HK-2 (cell line): ENCODE data around the gene SEMA4A.
A peak's percentile ranks its signal among the peaks of the same experiment; 100 is the strongest.

Experiments used
- DNase-seq: peaks from one replicate; pipeline ENCODE4 v3.0.0-alpha.2; 2018; ENCODE audit not compliant: unreplicated experiment

Gene SEMA4A

DNA sequence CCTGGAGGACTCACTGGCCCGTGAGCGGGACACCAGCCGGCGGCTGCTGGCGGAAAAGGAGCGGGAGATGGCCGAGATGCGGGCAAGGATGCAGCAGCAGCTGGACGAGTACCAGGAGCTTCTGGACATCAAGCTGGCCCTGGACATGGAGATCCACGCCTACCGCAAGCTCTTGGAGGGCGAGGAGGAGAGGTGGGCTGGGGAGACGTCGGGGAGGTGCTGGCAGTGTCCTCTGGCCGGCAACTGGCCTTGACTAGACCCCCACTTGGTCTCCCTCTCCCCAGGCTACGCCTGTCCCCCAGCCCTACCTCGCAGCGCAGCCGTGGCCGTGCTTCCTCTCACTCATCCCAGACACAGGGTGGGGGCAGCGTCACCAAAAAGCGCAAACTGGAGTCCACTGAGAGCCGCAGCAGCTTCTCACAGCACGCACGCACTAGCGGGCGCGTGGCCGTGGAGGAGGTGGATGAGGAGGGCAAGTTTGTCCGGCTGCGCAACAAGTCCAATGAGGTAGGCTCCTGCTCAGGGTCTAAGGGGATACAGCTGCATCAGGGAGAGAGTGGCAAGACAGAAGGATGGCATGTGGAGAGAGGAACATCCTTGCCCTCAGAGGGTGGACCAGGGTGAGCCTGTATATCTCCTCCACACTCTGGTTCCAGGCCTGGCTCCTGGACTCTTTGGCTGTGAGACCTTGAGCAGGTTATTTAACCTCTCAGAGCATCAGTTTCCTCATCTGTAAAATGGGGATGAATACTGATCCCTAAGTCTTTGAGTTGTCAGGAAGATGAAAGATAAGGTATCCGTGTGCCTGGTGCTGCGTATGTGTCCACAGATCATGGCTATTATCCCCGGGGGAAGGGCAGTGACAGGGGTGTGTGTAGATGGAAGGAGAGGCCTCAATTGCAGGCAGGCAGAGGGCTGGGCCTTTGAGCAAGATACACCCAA lies 17.2 kb upstream of the SEMA4A start:
- no peak for DNase-seq

DNA sequence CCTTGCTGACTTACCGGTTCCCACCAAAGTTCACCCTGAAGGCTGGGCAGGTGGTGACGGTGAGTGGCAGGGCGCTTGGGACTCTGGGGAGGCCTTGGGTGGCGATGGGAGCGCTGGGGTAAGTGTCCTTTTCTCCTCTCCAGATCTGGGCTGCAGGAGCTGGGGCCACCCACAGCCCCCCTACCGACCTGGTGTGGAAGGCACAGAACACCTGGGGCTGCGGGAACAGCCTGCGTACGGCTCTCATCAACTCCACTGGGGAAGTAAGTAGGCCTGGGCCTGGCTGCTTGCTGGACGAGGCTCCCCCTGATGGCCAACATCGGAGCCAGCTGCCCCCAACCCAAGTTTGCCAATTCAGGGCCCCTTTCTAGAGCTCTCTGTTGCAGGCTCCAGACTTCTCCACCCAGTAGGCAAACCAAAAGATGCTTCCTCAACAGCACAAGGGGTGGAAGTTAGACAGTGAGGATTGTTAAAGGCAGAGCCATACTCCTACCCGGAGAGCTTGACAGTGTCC lies 16.4 kb upstream of the SEMA4A start:
- no peak for DNase-seq

DNA sequence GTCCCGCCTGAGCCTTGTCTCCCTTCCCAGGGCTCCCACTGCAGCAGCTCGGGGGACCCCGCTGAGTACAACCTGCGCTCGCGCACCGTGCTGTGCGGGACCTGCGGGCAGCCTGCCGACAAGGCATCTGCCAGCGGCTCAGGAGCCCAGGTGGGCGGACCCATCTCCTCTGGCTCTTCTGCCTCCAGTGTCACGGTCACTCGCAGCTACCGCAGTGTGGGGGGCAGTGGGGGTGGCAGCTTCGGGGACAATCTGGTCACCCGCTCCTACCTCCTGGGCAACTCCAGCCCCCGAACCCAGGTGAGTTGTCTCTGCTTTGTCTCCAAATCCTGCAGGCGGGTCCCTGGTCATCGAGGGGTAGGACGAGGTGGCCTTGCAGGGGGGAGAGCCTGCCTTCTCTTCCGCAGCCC lies 14.9 kb upstream of the SEMA4A start:
- no peak for DNase-seq

DNA sequence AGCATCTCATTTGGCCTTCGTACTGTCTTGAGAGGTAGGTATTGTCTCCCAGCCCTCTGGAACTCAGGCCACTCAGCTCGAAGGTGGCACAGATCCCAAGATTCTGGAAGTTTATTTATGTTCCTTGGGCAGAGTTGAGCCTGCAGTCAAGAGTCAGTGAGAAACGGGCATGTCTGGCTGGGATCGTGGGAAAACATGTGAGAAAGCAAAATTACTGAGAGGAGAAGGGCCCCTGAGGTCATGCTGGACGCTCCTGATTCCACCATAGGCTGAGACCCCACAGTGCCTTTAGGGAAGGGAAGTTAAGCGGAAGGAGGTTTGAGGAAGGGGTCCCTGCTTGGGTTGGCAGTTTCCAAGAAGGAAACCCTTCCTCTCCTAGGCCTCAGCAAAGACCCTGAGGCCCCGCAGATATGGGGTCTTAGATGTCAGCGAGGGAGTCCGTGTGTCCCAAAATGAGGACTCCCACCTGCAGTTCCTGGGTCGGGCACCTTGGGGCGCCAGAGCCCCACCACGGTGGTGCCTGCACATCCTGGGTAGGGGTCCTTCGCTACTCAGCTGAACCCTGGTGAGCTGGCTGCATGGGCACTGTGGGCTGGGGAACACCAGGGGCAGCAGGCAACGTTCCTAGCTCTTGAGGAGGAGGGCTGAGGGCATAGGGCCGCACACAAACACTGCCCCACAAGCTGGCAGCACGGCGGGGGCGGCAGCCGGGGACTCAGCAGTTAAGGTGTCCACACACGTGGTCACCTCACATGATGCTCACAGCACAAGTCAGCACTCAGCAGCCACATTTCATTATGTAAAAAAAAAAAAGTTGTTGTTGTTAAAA lies 12.3 kb upstream of the SEMA4A start:
- DNase-seq, result no peak

DNA sequence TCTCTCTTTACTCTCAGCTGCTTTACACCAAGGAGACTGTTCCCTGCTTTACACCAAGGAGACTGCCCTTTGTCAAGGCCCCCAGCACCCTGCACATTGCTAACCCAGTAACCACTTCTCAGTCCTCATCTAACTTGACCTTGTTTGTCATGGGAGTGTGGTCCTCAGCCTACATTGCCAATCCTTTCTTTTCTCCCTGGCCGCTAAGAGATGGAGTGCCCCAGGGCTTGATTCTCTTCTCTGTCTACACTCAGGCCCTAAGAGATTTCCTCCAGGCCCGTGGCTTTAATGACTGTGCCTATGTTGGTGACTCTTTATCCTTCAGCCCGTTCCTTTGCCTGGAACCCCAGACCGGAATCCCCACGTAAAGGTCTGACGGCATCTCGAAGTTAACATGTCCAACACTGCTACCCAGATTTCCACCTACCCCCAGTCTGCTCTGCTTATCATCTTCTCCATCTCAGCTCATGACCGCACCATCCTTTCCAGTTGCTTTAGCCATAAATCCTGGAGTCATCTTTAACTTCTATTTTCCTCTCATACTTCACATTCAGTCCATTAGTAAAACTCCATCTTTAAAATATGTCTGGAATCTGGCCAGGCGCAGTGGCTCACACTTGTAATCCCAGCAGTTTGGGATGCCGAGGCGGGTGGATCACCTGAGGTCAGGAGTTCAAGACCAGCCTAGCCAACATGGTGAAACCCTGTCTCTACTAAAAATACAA lies 9.5 kb upstream of the SEMA4A start:
- no peak for DNase-seq

DNA sequence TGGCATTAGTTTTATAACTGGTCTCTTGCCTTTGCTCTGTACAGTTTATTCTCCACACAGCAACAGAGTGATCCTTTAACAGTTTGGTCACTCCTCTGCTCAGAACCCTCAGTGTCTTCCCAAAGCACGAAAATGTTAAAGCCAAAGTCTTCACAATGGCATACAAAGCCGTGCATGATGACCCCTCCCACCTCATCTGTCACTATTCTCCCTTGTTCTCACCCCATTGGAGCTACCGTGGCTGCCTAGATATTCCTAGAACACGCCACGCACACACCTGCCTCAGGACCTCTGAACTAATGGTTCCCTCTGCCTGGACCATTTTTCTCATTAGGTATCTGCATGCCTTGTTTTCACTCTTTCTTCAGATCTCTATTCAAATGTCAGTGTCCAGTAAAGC lies 8.6 kb upstream of the SEMA4A start:
- DNase-seq, result no peak

DNA sequence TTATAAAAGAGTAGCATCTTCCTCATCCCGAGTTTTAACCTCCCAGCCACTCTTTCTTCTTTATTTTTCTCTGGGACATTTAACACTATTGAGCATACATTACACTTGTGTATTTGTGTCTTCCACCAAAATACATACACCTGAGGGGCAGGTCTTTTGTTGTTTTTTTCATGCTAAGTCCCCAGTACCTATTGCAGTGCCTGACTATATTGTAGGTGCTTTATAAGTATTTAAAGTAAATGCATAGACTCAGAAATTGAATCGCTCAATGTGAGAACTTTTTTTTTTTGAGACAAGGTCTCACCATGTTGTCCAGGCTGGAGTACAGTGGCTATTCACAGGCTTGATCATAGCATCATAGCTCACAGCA lies 7.8 kb upstream of the SEMA4A start:
- no peak for DNase-seq

DNA sequence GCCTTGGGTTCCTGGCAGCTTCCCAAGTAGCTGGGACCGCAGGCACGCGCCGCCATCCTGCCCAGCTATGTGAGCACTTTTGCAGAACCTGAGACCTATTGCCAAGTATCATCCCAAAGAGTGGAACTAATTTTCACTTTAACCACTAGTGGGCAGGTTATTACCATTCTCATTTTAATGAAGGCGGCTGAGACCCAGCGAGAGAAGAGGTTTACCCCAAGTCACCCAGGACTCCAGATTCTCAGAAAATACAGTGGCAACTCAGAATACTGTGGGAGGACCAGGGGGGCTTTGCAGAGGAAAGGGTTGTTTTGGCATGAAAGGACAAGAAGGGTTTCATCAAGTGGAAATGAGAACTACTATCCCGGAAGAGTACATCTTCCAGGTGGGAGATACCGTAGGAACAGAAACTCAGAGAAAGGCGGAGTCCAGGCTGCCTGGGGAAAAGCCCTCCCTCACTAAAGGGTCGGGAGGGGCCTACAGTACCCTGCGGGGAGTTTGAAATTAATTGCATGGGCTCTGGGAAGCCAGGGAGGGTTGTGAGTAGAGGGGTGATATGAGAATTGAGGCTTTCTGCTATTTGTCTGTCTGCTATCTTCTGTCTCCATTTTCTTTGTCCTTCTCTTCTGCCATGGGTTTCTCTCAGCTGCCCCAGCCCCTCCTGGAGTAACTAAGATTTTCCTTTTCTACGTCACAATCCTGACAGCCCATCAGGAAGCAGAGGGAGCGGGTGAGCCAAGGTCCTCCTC lies 7.2 kb upstream of the SEMA4A start:
- DNase-seq, result peak; percentile 91

DNA sequence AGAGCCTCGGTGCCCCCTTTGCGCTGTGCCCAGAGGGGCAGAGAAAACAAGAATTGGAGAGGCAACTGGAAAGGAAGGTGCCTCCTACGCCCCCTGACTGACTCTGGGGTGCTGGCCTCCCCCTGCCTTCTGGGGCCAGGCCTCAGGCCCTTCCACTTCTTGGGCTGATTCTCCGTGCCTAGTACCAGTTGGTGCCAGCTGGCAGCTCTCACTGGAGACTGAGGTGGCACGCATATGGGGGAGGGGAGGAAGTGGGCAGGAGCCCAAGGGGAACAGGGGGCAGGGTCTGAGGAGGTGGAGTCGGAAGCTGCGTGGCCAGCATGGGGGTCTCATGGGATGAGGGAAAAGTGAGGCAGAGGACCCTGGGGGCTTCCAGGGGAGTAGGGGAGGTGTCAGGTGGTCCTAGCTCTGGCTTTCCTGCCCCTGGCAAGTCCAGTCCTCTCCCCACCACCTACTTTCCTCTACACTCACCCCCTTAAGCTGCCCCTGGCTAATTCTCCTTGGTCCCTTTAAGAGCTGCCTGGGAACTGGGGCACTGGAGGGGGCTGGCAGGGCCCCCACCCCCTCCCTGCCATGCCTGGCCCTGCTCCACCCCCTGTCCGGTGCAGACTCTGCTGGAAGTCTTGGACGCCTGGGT lies 6.5 kb upstream of the SEMA4A start:
- no peak for DNase-seq

DNA sequence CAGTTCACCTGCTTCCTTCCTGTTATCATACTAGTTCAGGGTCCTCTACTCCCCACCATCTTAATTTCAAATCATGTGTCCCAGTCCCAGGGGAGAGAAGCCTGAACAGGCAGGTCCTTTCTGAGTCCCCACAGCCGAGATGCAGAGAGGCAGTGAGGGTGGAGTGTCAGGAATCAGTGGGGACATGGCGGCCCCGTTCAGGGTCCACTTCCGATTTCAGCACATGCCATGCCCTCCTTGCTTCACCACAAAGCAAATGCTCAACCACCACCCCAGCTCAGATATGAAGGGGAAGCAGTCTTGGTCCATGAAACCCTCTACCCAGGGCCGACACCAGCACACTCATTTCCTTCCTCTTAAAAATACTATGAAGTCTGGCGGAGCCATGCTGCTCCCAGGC lies 5.2 kb upstream of the SEMA4A start:
- DNase-seq, result no peak

DNA sequence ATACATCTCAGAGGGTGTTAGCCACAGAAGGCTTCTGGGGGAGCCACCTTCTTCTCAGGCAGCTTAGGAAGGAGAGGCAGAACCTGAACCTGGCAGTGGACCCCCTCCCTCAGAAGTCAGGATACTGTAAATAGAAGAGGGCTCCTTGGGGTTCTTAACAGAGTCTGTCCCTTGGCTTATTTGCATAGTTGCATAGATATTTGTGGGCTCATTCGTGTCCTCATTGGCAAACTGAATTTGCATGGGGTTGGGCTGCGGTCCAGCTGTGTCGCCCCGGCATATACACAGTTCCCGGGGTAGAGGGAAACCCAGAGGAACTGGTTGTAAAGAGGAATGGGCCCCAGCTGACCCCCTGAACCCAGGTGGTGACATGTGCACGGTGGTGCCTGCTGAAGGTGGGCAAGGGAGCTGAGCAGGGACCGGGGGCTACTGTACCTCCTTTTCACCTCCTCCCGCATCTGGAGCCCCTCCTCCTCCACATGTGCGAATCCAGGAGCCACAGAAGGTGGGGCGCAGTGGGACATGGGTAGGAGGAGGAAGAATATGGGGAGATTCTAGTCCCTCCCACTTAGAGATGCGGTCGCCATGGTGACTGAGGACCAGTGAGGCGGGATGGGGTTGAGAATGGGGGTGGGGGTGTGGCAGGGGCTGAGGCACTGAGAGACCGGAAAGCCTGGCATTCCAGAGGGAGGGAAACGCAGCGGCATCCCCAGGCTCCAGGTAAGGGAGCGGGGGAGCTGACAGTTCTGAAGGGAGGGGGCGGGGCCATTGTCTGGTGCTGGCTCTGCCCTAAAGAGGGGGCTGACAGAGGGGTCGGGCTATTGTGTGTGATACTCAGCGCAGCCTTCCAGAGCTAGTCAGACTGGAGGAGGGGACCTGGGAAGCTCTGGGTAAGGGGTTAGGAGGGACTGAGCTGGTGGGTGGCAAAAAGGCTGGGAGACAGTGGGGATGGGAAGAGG lies 3.7 kb upstream of the SEMA4A start:
- no peak for DNase-seq

DNA sequence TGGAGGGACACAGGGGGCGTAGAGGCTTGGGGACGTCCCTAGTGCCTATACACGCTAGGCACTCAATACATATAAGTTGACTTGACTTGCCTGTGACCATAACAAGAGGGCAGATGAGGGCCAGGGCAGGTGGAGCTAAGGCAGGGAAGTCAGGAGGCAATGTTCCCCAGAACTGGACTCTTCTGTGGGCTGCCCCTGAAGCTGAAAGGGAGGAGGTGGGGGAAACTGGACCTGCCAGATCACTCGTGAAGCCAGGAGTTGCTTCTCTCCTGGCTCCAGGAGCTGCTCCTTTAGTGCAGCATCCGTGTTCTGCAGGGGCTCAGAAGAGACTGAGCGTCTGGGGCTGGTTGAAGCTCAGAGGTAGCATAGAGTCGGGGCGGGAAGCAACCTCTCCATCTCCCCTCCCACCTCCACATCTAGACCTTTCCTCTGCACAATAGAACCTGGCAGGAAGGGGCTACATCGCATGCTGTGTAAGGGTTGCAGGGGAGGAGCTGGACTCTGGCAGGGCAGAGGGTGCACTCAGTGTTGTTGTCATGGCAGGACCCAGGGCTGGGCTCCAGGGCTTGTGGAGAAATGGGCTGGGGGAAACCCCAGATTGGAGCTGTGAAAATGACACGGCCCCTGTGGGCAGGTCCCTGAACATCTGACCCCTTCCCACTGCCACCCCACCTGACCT lies 2.9 kb upstream of the SEMA4A start:
- no peak for DNase-seq

DNA sequence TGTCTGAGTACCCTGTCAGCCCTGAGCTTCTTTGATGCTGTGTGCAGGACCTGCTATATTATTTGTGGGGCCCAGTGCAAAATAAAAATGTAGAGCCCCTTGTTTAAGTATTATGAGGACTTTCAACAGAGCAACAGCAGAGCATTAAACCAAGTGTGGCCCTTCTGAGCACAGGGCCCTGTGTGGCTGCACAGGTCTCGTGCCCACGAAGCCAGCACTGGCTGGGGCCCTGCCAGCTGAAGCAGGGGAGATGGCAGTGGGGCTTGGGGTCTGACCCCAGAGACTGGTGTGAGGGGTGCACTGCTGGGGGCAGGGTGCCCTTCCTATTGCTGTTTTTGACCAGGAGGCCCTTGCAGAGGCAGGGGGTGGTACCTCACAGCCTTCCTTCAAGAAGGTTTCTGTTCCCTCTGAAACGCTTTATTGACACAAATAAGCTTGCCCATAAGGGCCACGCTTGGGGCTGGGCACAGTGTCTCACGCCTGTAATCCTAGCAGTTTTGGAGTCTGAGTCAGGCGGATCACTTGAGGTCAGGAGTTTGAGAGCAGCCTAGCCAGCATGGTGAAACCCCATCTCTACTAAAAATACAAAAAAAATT lies 2.2 kb upstream of the SEMA4A start:
- DNase-seq, result peak; percentile 61

DNA sequence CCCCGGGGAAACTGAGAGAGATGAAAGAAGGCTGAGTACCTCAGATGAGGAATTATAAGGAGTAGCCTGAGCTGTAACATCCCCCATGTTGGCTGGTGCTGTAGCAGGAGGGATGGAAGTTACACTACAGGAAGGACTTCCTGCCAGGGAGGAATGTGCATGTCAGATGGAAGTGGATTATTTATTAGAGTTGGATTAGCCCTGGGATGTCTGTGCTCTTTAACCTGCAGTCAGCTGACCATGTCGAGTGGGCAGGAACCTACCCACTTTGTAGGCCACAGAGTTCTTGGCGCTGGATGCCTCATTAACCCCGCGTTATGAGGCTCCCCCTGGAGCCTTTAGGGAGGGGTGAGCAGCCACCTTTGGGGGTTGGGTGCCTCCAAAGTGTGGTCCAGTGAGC lies 757 bp upstream of the SEMA4A start:
- peak; percentile 87 for DNase-seq

DNA sequence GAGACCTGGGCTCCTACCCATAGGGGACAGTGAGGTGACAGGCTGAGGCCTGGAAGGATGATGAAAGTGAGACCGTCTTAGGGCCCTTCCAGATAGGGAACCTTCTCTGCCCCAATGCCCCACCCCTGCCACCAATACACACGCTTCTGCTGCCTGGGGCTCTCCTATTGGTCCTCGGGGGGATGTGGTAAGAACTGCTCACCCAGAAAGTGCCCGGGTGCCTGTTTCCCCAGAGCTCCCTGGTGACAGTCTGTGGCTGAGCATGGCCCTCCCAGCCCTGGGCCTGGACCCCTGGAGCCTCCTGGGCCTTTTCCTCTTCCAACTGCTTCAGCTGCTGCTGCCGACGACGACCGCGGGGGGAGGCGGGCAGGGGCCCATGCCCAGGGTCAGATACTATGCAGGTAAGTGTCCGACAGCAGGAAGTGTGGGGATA lies 948 bp downstream of the SEMA4A start:
- no peak for DNase-seq

DNA sequence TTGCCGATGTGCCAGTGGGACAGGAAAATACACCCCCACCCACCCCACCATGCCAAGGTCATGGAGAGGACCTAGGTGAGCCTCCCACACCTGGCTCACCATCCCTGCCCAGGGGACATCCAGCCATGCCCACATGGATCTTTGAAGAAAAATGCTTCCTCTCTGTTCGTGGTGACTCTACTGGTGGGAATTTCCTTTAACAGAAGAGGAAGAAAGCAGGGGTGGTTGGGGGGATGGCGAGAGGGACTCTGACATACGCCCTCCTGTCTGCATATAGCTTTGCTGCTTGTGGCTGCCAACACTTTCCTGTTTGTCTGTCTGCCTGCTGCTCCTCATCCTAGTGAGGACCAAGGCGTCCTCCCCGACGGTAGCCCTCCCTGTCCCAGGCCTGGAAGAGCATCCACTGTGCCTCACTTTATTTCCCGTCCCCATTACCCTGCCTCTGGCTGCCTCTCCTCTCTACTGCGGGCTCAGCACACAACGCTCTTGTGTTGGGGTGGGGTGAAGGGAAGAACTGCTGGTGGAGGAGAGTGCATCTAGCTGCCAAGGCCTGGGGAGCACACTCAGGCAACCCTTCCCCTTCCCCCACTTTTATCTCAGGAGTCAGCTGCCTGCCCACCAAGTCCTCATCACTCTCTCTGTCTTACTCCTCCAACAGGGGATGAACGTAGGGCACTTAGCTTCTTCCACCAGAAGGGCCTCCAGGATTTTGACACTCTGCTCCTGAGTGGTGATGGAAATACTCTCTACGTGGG lies 2.5 kb downstream of the SEMA4A start:
- DNase-seq, result no peak

DNA sequence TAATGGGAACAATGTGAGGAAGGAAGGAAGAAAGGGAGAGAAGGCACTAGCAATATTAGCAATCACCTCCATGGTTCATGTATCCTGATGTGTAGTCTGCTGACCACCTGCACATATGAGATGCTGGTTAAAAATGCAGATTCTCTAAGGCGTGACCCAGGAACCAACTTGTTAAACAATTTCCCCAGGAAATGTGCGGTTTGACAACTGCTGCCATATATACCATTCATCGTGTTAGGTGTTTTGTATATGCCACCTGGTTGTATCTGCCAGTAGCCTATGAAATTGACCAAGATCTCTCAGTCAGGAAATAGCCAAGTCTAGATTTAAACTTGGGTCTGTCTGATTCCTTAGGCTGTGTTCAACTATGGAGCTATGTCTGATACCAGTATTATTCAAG lies 4.1 kb downstream of the SEMA4A start:
- no peak for DNase-seq

DNA sequence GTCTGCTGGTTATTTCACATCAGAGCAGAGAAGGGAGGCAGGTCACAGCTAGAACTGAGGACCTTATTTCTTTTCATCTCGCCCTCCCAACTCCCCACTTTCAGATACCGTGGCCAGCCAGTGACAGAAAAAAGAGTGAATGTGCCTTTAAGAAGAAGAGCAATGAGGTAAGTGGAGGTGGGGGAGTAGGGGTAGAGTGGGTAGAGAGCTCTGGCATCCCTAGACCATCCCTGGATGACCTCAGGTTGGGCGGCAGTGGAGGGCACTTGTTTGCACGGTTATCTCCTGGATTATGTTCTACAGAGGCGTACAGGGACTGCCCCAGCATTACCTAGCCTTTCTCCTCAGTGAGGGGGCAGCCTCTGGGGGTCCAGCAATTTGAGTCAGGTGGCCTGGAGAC lies 4.6 kb downstream of the SEMA4A start:
- no peak for DNase-seq
